ENCODE measurements around the gene LILRB4.
"Not testable (repeated sequence)": the region's sequence is repeated elsewhere in the genome, so short reads cannot be mapped to it uniquely, and the experiment has no call there.

Gene LILRB4

GRCh38 chr19:54696766-54697165 is 34.0 kb downstream of the LILRB4 start:
- TF ChIP-seq CTCF (IDR thresholded peaks at IDR 0.05; ENCODE audit: low read depth, low read length), result no peak
- no peak for DNase-seq (ENCODE audit: low read depth, low spot score)
- no peak overlapping the region for H3K4me3 ChIP-seq (ENCODE audit: low read depth, low read length)
- in situ Hi-C loops (cut with HindIII; ENCODE audit: low sequenced_read_pairs), result no loop called here

GRCh38 chr19:54697716-54698115 is 34.9 kb downstream of the LILRB4 start:
- in situ Hi-C loops (cut with HindIII; ENCODE audit: low sequenced_read_pairs); H3K4me3 ChIP-seq (ENCODE audit: low read depth, low read length); DNase-seq (ENCODE audit: low read depth, low spot score): not testable (repeated sequence)

GRCh38 chr19:54704928-54705327 is 42.1 kb downstream of the LILRB4 start:
- no peak for TF ChIP-seq CTCF (IDR thresholded peaks at IDR 0.05; ENCODE audit: low read depth, low read length)
- H3K4me3 ChIP-seq (ENCODE audit: low read depth, low read length), result no peak overlapping the region
- in situ Hi-C loops (cut with HindIII; ENCODE audit: low sequenced_read_pairs), result no loop called here

GRCh38 chr19:54707962-54708361 is 45.2 kb downstream of the LILRB4 start:
- no peak for TF ChIP-seq CTCF (IDR thresholded peaks at IDR 0.05; ENCODE audit: low read depth, low read length)
- H3K4me3 ChIP-seq (ENCODE audit: low read depth, low read length), result no peak overlapping the region
- no peak for DNase-seq (ENCODE audit: low read depth, low spot score)
- in situ Hi-C loops (cut with HindIII; ENCODE audit: low sequenced_read_pairs), result no loop called here

More at GRCh38 chr19:54704928-54705327, 42.1 kb downstream of the LILRB4 start:
- DNase-seq (ENCODE audit: low read depth, low spot score), result no peak

GRCh38 chr19:54708781-54709180 is 46.0 kb downstream of the LILRB4 start:
- in situ Hi-C loops (cut with HindIII; ENCODE audit: low sequenced_read_pairs), result no loop called here
- TF ChIP-seq CTCF (IDR thresholded peaks at IDR 0.05; ENCODE audit: low read depth, low read length), result no peak
- no peak overlapping the region for H3K4me3 ChIP-seq (ENCODE audit: low read depth, low read length)
- no peak for DNase-seq (ENCODE audit: low read depth, low spot score)

DNA sequence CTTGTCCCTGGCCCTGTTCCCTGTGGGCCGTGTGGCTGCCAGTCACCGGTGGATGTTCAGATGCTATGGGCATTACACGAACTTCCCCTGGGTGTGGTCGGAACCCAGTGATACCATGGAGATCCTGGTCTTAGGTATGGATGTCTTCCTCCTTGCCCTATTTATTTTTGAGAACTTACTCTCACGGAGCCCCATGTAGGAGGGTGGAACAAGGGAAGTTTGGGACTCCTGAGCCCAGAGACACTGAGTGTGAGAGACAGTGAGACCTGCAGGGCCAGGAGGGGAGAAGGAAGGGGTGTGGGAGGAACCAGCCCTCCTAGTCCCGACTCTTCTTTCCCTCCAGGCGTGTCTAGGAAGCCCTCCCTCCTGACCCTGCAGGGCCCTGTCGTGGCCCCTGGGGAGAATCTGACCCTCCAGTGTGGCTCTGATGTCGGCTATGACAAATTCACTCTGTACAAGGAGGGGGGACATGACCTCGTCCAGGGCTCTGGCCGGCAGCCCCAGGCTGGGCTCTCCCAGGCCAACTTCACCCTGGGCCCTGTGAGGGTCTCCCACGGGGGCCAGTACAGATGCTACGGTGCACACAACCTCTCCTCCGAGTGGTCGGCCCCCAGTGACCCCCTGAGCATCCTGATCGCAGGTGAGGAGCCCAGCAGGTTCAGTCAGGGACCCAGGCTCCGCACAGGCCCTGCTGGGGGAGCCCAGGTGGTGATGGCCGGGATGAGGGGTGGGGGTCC is 46.6 kb downstream of the LILRB4 start:
- DNase-seq (ENCODE audit: low read depth, low spot score), result no peak
- no peak overlapping the region for H3K4me3 ChIP-seq (ENCODE audit: low read depth, low read length)
- no peak for TF ChIP-seq CTCF (IDR thresholded peaks at IDR 0.05; ENCODE audit: low read depth, low read length)
- in situ Hi-C loops (cut with HindIII; ENCODE audit: low sequenced_read_pairs), result no loop called here

GRCh38 chr19:54709956-54710355 is 47.2 kb downstream of the LILRB4 start:
- in situ Hi-C loops (cut with HindIII; ENCODE audit: low sequenced_read_pairs); DNase-seq (ENCODE audit: low read depth, low spot score); H3K4me3 ChIP-seq (ENCODE audit: low read depth, low read length): not testable (repeated sequence)

All from astrocyte of the spinal cord (primary cell).